Natural killer cell (primary cell): ENCODE measurements around the gene PATJ. TPM values are rescaled to one million over a fixed set of nuclear protein-coding genes. Genes with fewer than 3 reads are reported as not detected.
A peak's percentile ranks its signal among the peaks of the same experiment; 100 is the strongest.

Source experiments
- ATAC-seq, 3 donors: fragments of 150-1000 bp in 2 of 3; fragments of 200-7000 bp in 1 of 3; cut with Tn5 transposase; 1 replicate in 1 of 3; 2 replicates in 2 of 3; pipeline ENCODE4 v1.10.0; 2021; ENCODE audit warnings: mild to moderate bottlenecking in 2 of 3, moderate library complexity in 2 of 3
- DNase-seq, 2 donors: peaks; one replicate each; pipeline versions ENCODE4 v3.0.0 to v3.0.0-alpha.2; 2013 to 2021; ENCODE audit warnings: mixed read lengths in 1 of 2
- H3K27ac ChIP-seq: one replicate; pipeline ENCODE4 v1.5.1; 2013; ENCODE audit warnings: mild to moderate bottlenecking, low read length
- H3K27me3 ChIP-seq: one replicate; pipeline ENCODE4 v1.6.1; 2013; ENCODE audit warnings: low read length; ENCODE audit not compliant: control insufficient read depth, insufficient read depth
- H3K36me3 ChIP-seq: one replicate; pipeline ENCODE4 v1.6.1; 2013; ENCODE audit warnings: low read length; ENCODE audit not compliant: control insufficient read depth, insufficient read depth
- H3K4me1 ChIP-seq: one replicate; pipeline ENCODE4 v1.6.1; 2013; ENCODE audit warnings: low read length; ENCODE audit not compliant: control insufficient read depth, insufficient read depth
- H3K4me3 ChIP-seq: one replicate; pipeline ENCODE4 v1.5.1; 2013; ENCODE audit warnings: low read length
- H3K9me3 ChIP-seq: one replicate; pipeline ENCODE4 v1.6.1; 2013; ENCODE audit warnings: low read length; ENCODE audit not compliant: control insufficient read depth, insufficient read depth
- H3K27ac Mint-ChIP-seq, 2 donors: one replicate each; pipeline ENCODE4 v1.8.0; 2022; ENCODE audit warnings: mild to moderate bottlenecking in 2 of 2, mixed read lengths in 2 of 2, moderate library complexity in 1 of 2
- H3K27me3 Mint-ChIP-seq, 2 donors: one replicate each; pipeline ENCODE4 v1.8.0; 2022; ENCODE audit warnings: low read depth in 2 of 2, mixed read lengths in 2 of 2
- H3K36me3 Mint-ChIP-seq: one replicate; pipeline ENCODE4 v1.8.0; 2022; ENCODE audit warnings: mixed read lengths
- H3K4me1 Mint-ChIP-seq, 2 donors: one replicate each; pipeline ENCODE4 v1.8.0; 2022; ENCODE audit warnings: mixed read lengths in 2 of 2
- H3K4me3 Mint-ChIP-seq: one replicate; pipeline ENCODE4 v1.8.0; 2022; ENCODE audit warnings: mild to moderate bottlenecking, moderate library complexity, mixed read lengths
- H3K9me3 Mint-ChIP-seq, 2 donors: one replicate each; pipeline ENCODE4 v1.8.0; 2022; ENCODE audit warnings: mixed read lengths in 2 of 2
- CTCF ChIP-seq: fragments of 200-600 bp; IDR thresholded peaks from one replicate; pipeline ENCODE4 v1.8.0; 2022; ENCODE audit warnings: antibody characterized with exemption
- WGBS: methylation state at CpG from one replicate; pipeline ENCODE4 v1.1.7; 2013; ENCODE audit warnings: missing lambda C conversion rate; ENCODE audit not compliant: insufficient coverage; 5-methylcytosine and 5-hydroxymethylcytosine counted together
- intact Hi-C: fragments of 100-400 bp; cut with micrococcal nuclease; formaldehyde crosslinking; loops from one replicate; pipeline ENCODE4 v1.14.2; 2022
- total RNA-seq, 4 donors: library from RNA; stranded (reverse); fragments of 120-200 nt in 1 of 4; gene quantifications; one replicate each; pipeline versions ENCODE4 v1.2.3 to v1.2.4, GENCODE V29; 2013 to 2022

PATJ gene
- total RNA-seq, 3 donors from 2014 or later (not counting 1 experiment from before 2014, with no cell fraction given), result 15.0 to 18.5 (median 16.7) TPM

GRCh38 chr1:61779231-61779630, 37.0 kb downstream of the PATJ start:
- H3K4me1 ChIP-seq, result peaks cover 21% of the 10 kb centered on the region
- Mint-ChIP-seq H3K27ac (no peak overlapping the region), H3K4me1 (peaks cover 12 to 14% of the 10 kb centered on the region in 2 donors), H3K36me3 (no peaks in the 10 kb centered on the region), H3K4me3 (no peak overlapping the region), H3K9me3 (no peaks in the 10 kb centered on the region), H3K27me3 (no peaks in the 10 kb centered on the region)
- 82% methylated on average over 2 of the region's 2 CpGs for WGBS
- no peak for TF ChIP-seq CTCF
- no peak overlapping the region for H3K4me3 ChIP-seq
- ATAC-seq (no peak), DNase-seq (no peak)
- intact Hi-C loops, result no loop called here
- H3K9me3 ChIP-seq, result no peaks in the 10 kb centered on the region
- H3K36me3 ChIP-seq, result no peaks in the 10 kb centered on the region
- H3K27me3 ChIP-seq, result no peaks in the 10 kb centered on the region
- H3K27ac ChIP-seq, result no peak overlapping the region

GRCh38 chr1:61781151-61781550, 38.9 kb downstream of the PATJ start:
- no peaks in the 10 kb centered on the region for H3K36me3 ChIP-seq
- peaks cover 21% of the 10 kb centered on the region for H3K4me1 ChIP-seq
- H3K9me3 ChIP-seq, result no peaks in the 10 kb centered on the region
- no peak overlapping the region for H3K27ac ChIP-seq
- no peak overlapping the region for H3K4me3 ChIP-seq
- no peaks in the 10 kb centered on the region for H3K9me3 Mint-ChIP-seq
- intact Hi-C loops, result no loop called here
- H3K27me3 ChIP-seq, result no peaks in the 10 kb centered on the region
- ATAC-seq (peak in 1 of 3 donors; percentile 64), DNase-seq (peak in 1 of 2 donors; percentile 6)
- no peaks in the 10 kb centered on the region for H3K27me3 Mint-ChIP-seq
- H3K4me1 Mint-ChIP-seq, result peaks cover 12 to 14% of the 10 kb centered on the region in 2 donors
- H3K27ac Mint-ChIP-seq, result no peak overlapping the region
- no peak for TF ChIP-seq CTCF
- H3K4me3 Mint-ChIP-seq, result no peak overlapping the region
- H3K36me3 Mint-ChIP-seq, result no peaks in the 10 kb centered on the region

- DNase-seq (peak in 1 of 2 donors; percentile 87), ATAC-seq (peak; percentile 38 to 87 (median 54))
- peak overlapping the region; percentile 50 to 72 for H3K27ac Mint-ChIP-seq
- no peak for TF ChIP-seq CTCF
- peaks cover 12 to 14% of the 10 kb centered on the region in 2 donors for H3K4me1 Mint-ChIP-seq
- H3K27me3 Mint-ChIP-seq, result no peaks in the 10 kb centered on the region
- Histone ChIP-seq H3K27me3 (no peaks in the 10 kb centered on the region), H3K9me3 (no peaks in the 10 kb centered on the region), H3K27ac (peak overlapping the region; percentile 24), H3K4me1 (peaks cover 21% of the 10 kb centered on the region), H3K4me3 (no peak overlapping the region), H3K36me3 (peaks cover under 1% of the 10 kb centered on the region)
- intact Hi-C loops, result no loop called here
- 45% methylated on average over 4 of the region's 4 CpGs for WGBS
- H3K36me3 Mint-ChIP-seq, result no peaks in the 10 kb centered on the region
- peak overlapping the region; percentile 56 for H3K4me3 Mint-ChIP-seq
- H3K9me3 Mint-ChIP-seq, result no peaks in the 10 kb centered on the region
Measured at GRCh38 chr1:61782771-61783170, 40.5 kb downstream of the PATJ start.

- Histone ChIP-seq H3K4me3 (no peak overlapping the region), H3K9me3 (no peaks in the 10 kb centered on the region), H3K27me3 (no peaks in the 10 kb centered on the region), H3K27ac (no peak overlapping the region), H3K4me1 (peaks cover 21% of the 10 kb centered on the region), H3K36me3 (peaks cover 3% of the 10 kb centered on the region)
- DNase-seq, result no peak
- H3K27ac Mint-ChIP-seq, result no peak overlapping the region
- no peak for ATAC-seq
- no peaks in the 10 kb centered on the region for H3K27me3 Mint-ChIP-seq
- H3K36me3 Mint-ChIP-seq, result no peaks in the 10 kb centered on the region
- H3K4me3 Mint-ChIP-seq, result no peak overlapping the region
- intact Hi-C loops, result no loop called here
- no peak for TF ChIP-seq CTCF
- peaks cover 12 to 14% of the 10 kb centered on the region in 2 donors for H3K4me1 Mint-ChIP-seq
- no peaks in the 10 kb centered on the region for H3K9me3 Mint-ChIP-seq
- WGBS, result 98% methylated on average over 2 of the region's 2 CpGs
Measured at GRCh38 chr1:61784726-61785125, 42.4 kb downstream of the PATJ start.
